Uterus (tissue), 2 donors: ENCODE measurements around the gene FAM50A.

Experiments
- CTCF ChIP-seq, 4 experiments: fragments of 200-600 bp in 2 of 4; fragments of 450-650 bp in 2 of 4; sonication (generic) in 2 of 4; IDR thresholded peaks; one replicate each; pipeline ENCODE4 v1.5.1; 2016 to 2019; ENCODE audit warnings: antibody characterized with exemption in 4 of 4, mild to moderate bottlenecking in 2 of 4, moderate library complexity in 1 of 4
- POLR2A ChIP-seq, 2 donors: fragments of 450-650 bp; IDR thresholded peaks; one replicate each; pipeline ENCODE4 v1.6.1; 2016; ENCODE audit warnings: antibody characterized with exemption in 2 of 2, mild to moderate bottlenecking in 1 of 2, moderate library complexity in 1 of 2

GRCh38 chrX:154397888-154398667 lies 45.9 kb upstream of the FAM50A start, which contains the start of gene RPL10:
- TF ChIP-seq CTCF (IDR thresholded peaks at IDR 0.05), result peak in 1 of 4 experiments; percentile 1
- TF ChIP-seq POLR2A (IDR thresholded peaks at IDR 0.05), result peak; percentile 71 to 90
